Breast epithelium (tissue), 4 donors: Measurements from ENCODE around the gene GTF2E1. TPM values are rescaled to one million over a fixed set of nuclear protein-coding genes. Genes with fewer than 3 reads are reported as not detected.
"Not testable (repeated sequence)": the region's sequence is repeated elsewhere in the genome, so short reads cannot be mapped to it uniquely, and the experiment has no call there.

Experiments used
- DNase-seq, 2 donors: peaks; one replicate each; pipeline ENCODE4 v3.0.0-alpha.2; 2019; ENCODE audit warnings: low spot score in 2 of 2
- H3K27ac ChIP-seq, 2 donors: fragments of 200-600 bp; sonication (generic) in 1 of 2; one replicate each; pipeline ENCODE4 v1.5.1; 2016 to 2019; ENCODE audit warnings: mild to moderate bottlenecking in 1 of 2
- H3K27me3 ChIP-seq, 2 donors: fragments of 200-600 bp; sonication (generic) in 1 of 2; one replicate each; pipeline versions ENCODE4 v1.5.1 to v1.6.0; 2017 to 2019; ENCODE audit warnings: control low read depth in 1 of 2, mild to moderate bottlenecking in 1 of 2
- H3K36me3 ChIP-seq: fragments of 200-600 bp; one replicate; pipeline ENCODE4 v1.5.1; 2019
- H3K4me1 ChIP-seq, 2 donors: fragments of 200-600 bp; sonication (generic); one replicate each; pipeline ENCODE4 v1.5.1; 2016 to 2019; ENCODE audit warnings: control low read depth in 1 of 2
- H3K4me3 ChIP-seq, 3 donors: fragments of 200-600 bp; sonication (generic); 1 replicate in 2 of 3; 2 replicates in 1 of 3; pipeline ENCODE4 v1.5.1; 2016 to 2019; ENCODE audit warnings: mild to moderate bottlenecking in 3 of 3, moderate library complexity in 2 of 3
- H3K9me3 ChIP-seq, 2 donors: fragments of 200-600 bp; sonication (generic) in 1 of 2; one replicate each; pipeline ENCODE4 v1.5.1; 2016 to 2019; ENCODE audit warnings: control low read depth in 1 of 2
- CTCF ChIP-seq, 3 donors: fragments of 450-650 bp; IDR thresholded peaks; one replicate each; pipeline ENCODE4 v1.5.1; 2016 to 2017; ENCODE audit warnings: antibody characterized with exemption in 3 of 3, mild to moderate bottlenecking in 3 of 3, moderate library complexity in 3 of 3
- POLR2A ChIP-seq: fragments of 450-650 bp; IDR thresholded peaks from one replicate; pipeline ENCODE4 v1.6.1; 2016; ENCODE audit warnings: antibody characterized with exemption, mild to moderate bottlenecking, moderate library complexity
- POLR2AphosphoS5 ChIP-seq, 3 donors: sonication (generic); formaldehyde crosslinking; IDR thresholded peaks; one replicate each; pipeline ENCODE4 v1.6.1; 2017; ENCODE audit warnings: antibody characterized with exemption in 3 of 3
- intact Hi-C: fragments of 100-400 bp; cut with DNase I; formaldehyde crosslinking; loops from one replicate; pipeline ENCODE4 v1.15.1; 2023; ENCODE audit warnings: low total_unique reads
- total RNA-seq, 3 donors: library from RNA; depleted of rRNA; stranded (reverse); fragments of >200 nt; gene quantifications; one replicate each; pipeline ENCODE4 v1.1.0, GENCODE V29; 2016

GTF2E1 gene
- total RNA-seq, 3 donors from 2014 or later, result 9.9 to 13.4 (median 12.7) TPM

GRCh38 chr3:120752865-120753264, 10.3 kb downstream of the GTF2E1 start:
- intact Hi-C loops, result no loop called here
- no peak overlapping the region for H3K27ac ChIP-seq
- no peaks in the 10 kb centered on the region for H3K4me1 ChIP-seq

GRCh38 chr3:120753810-120754209, 11.3 kb downstream of the GTF2E1 start:
- no peak for DNase-seq
- intact Hi-C loops, result no loop called here
- Histone ChIP-seq H3K4me1 (no peaks in the 10 kb centered on the region), H3K27ac (no peak overlapping the region), H3K36me3 (no peaks in the 10 kb centered on the region), H3K4me3 (no peak overlapping the region), H3K9me3 (no peaks in the 10 kb centered on the region), H3K27me3 (no peaks in the 10 kb centered on the region)
- TF ChIP-seq POLR2AphosphoS5 (IDR thresholded peaks at IDR 0.05) (no peak), POLR2A (no peak), CTCF (IDR thresholded peaks at IDR 0.05) (no peak)

More at GRCh38 chr3:120752865-120753264, 10.3 kb downstream of the GTF2E1 start:
- H3K36me3 ChIP-seq, result no peaks in the 10 kb centered on the region
- TF ChIP-seq POLR2AphosphoS5 (IDR thresholded peaks at IDR 0.05), result no peak
- no peak for TF ChIP-seq CTCF (IDR thresholded peaks at IDR 0.05)
- no peak for TF ChIP-seq POLR2A
- no peak overlapping the region for H3K4me3 ChIP-seq
- DNase-seq, result no peak
- H3K27me3 ChIP-seq, result no peaks in the 10 kb centered on the region
- no peaks in the 10 kb centered on the region for H3K9me3 ChIP-seq

- intact Hi-C loops, result no loop called here
- Histone ChIP-seq H3K27me3 (no peaks in the 10 kb centered on the region), H3K4me1 (no peaks in the 10 kb centered on the region), H3K9me3 (no peaks in the 10 kb centered on the region), H3K36me3 (no peaks in the 10 kb centered on the region), H3K4me3 (no peak overlapping the region), H3K27ac (no peak overlapping the region)
- TF ChIP-seq POLR2A, result no peak
- no peak for TF ChIP-seq POLR2AphosphoS5 (IDR thresholded peaks at IDR 0.05)
- TF ChIP-seq CTCF (IDR thresholded peaks at IDR 0.05), result no peak
- DNase-seq, result no peak
These were observed 13.5 kb downstream of the GTF2E1 start for GRCh38 chr3:120756061-120756460.

GRCh38 chr3:120758551-120758950, 16.0 kb downstream of the GTF2E1 start:
- intact Hi-C loops, H3K4me1 ChIP-seq, H3K36me3 ChIP-seq, DNase-seq, H3K4me3 ChIP-seq, H3K27ac ChIP-seq, H3K27me3 ChIP-seq, H3K9me3 ChIP-seq: not testable (repeated sequence)

GRCh38 chr3:120762615-120763014, 20.1 kb downstream of the GTF2E1 start:
- Histone ChIP-seq H3K36me3 (no peaks in the 10 kb centered on the region), H3K4me1 (no peaks in the 10 kb centered on the region), H3K27me3 (no peaks in the 10 kb centered on the region), H3K27ac (no peak overlapping the region), H3K4me3 (no peak overlapping the region), H3K9me3 (no peaks in the 10 kb centered on the region)
- no peak for DNase-seq
- intact Hi-C loops, result no loop called here
- TF ChIP-seq POLR2A, result no peak
- no peak for TF ChIP-seq CTCF (IDR thresholded peaks at IDR 0.05)
- no peak for TF ChIP-seq POLR2AphosphoS5 (IDR thresholded peaks at IDR 0.05)

- no peaks in the 10 kb centered on the region for H3K9me3 ChIP-seq
- DNase-seq, result no peak
- no peaks in the 10 kb centered on the region for H3K4me1 ChIP-seq
- H3K36me3 ChIP-seq, result no peaks in the 10 kb centered on the region
- H3K27ac ChIP-seq, result no peak overlapping the region
- intact Hi-C loops, result no loop called here
- H3K27me3 ChIP-seq, result no peaks in the 10 kb centered on the region
- no peak overlapping the region for H3K4me3 ChIP-seq
- no peak for TF ChIP-seq POLR2AphosphoS5 (IDR thresholded peaks at IDR 0.05)
- TF ChIP-seq POLR2A, result no peak
- TF ChIP-seq CTCF (IDR thresholded peaks at IDR 0.05), result no peak
These were observed 21.1 kb downstream of the GTF2E1 start for GRCh38 chr3:120763601-120764000.
